Fibroblast of peridontal ligament (primary cell): ENCODE data around the gene HGF.
"Not testable (repeated sequence)": the region's sequence is repeated elsewhere in the genome, so short reads cannot be mapped to it uniquely, and the experiment has no call there.

Experiments used
- DNase-seq: peaks from one replicate; pipeline ENCODE4 v3.0.0-alpha.2; 2010; ENCODE audit errors: extremely low read depth

Gene HGF

DNA sequence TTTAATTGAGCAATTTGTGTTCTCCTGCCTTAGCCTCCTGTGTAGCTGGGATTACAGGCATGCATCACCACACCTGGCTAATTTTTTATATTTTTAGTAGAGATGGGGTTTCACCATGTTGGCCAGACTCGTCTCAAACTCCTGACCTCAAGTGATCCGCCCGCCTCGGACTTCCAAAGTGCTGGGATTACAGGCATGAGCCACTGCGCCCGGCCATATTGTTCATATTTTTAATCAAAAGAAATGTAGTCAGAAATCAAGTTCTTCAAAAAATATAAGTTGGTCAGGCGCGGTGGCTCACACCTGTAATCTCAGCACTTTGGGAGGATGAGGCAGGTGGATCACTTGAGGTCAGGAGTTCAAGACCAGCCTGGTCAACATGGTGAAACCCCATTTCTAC is 47.6 kb downstream of the HGF start:
- DNase-seq = not testable (repeated sequence)

DNA sequence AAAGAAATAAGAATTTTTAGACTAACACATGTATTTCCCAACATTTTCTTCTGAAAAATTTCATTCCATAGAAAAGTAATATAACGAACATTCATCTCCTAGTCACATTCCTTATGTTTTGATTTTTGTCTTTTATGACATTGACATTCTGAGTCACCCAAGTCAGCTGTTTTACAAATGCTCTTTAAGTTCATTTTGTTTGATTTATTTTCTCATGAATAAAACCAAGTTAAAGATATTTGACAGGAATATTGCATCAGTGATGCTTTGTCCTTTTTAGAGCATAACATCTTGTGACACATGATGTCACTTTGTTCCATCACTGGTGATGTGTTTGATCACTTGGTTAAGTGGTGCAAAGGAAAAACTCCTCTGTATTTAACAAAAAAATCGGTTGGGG is 48.4 kb downstream of the HGF start:
- peak; percentile 27 for DNase-seq

DNA sequence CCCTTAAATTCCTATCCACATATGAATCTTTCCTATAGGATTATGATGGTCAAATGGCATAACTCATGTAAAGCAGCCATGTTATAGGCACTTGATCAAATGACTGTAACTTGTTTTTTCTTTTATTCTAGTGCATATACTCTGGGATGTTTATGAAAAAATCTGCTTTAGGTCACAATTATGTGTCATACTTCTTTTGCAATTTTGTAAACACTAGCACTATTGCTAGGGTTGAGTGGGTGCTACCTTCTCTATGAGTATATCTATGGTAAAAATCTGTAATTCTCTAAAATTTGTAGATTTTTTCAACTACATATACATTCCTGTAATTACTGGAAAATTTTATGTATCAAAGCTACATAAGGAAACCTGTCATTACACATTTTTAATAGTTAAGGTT is 50.0 kb downstream of the HGF start:
- DNase-seq = peak; percentile 39

DNA sequence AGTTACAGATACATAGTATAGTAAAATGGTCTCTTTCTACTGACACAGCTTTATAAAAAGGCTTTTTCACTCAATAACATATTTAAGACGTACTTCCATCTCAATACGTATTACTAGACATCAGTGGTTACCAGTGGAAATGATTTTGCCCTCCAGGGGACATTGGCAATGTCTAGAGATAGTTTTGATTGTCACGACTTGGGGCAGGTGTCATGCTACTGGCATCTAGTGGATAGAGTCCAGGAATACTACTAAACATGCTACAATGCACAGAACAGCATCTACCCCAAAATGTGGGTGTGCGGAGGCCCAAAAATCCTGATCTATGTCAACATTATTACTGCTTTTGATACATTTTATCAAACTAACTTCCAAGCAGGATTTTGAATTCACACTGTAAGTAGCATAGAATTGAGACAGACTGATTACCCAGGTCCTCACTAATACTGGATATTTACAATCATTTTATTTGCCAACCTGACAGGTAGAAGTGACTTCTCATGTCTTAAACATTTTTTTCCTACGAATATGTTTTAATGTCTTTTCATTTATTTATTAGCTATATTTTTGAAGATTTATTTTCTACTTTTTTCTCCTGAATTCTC is 53.8 kb downstream of the HGF start:
- DNase-seq = peak; percentile 69

GRCh38 chr7:81714306-81714705 is 55.5 kb downstream of the HGF start:
- no peak for DNase-seq

- DNase-seq = no peak
Observed at GRCh38 chr7:81710751-81711150, 59.1 kb downstream of the HGF start.

DNA sequence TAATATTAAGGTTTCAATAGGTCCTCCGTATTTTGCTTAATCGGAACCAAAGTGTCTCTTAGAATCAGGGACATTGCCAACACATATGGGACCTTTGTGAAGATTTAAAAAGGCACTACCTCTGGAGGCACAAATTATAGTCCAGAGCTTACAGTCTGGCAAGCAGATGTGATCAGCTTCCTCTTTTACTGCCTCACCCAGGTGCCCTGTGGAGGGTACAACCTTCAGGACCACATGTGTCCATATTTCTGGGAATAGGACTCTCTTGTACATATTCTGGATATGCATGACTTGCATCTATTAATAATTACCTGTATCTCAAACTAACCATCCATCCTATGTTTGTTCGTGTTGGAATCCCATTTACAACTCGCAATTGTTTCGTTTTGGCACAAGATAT is 60.0 kb downstream of the HGF start:
- no peak for DNase-seq

DNA sequence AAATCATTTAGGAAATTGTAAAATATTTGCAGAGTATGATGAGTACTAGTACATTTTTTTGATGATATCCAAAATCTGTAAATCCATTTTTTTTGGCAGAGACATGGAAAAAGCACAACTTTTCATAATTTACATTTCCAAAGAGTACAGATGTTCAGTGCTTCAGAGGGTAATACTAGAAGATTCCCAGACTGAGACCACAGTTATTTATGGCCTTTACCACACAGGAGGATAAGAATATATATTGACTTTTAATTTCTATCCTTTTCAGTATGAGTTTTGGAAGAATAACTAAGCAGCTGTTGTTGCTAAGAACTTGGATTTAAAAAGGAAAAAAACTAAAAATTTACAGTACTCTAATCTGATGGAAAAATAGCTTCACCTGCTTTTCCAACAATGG is 61.9 kb downstream of the HGF start:
- DNase-seq = no peak

GRCh38 chr7:81707196-81707595 is 62.7 kb downstream of the HGF start:
- DNase-seq = no peak

DNA sequence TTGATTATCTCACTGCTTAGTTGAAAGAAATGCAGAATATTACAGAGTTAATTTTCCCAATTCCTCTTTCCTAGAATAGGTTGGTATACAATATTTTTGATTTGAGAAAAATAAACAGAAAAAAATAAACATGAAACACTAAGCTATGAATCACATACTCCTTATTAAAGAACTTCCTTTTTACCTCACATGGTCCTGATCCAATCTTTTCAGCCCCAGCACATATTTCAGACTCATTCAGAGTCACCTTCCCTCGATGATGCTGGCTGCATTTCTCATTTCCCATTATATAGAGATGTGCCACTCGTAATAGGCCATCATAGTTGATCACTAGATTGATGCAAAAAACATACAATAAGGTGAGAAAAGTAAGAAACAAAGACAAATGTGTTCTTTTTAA is 64.6 kb downstream of the HGF start:
- DNase-seq = no peak

DNA sequence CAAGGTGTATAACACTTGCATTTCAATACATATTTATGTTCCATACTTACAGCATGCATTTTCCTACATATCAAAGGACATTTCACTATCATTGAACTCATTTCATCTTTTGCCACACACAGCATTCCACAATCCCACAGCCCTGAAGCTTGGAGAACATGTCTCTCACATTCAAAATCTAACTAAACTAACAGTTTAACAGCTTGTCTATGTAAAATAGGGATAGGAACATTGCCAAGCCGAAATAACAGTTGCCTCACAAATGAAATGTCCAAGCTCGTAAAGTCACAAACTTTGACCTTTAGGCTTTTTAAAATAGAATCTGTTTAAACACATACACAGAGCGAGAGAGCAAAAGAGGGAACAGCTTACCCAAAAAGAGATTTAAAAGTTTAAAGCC is 65.3 kb downstream of the HGF start:
- DNase-seq = no peak

GRCh38 chr7:81698965-81699364 is 70.9 kb downstream of the HGF start:
- no peak for DNase-seq

- DNase-seq = no peak
Observed at GRCh38 chr7:81694711-81695110, 75.1 kb downstream of the HGF start.

DNA sequence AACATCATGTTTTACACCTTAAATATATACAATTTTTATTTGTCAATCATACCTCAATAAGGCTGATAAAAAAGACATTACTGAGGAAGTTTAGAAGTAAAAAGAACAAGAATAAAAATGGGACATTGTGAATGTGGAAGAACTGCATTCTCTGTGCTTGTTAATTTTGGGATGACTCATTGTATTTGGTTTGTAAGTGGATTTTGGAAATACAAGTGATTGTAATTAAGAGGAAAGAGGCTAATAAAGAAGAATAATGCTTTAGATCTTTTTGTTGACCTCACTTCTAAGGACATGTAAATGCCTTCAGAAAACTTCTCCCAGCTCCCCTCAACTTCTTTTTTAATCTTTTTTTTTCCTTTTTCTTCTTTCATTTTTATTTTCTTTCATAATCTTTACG is 76.0 kb downstream of the HGF start:
- no peak for DNase-seq

GRCh38 chr7:81693080-81693479 is 76.8 kb downstream of the HGF start:
- DNase-seq = no peak

GRCh38 chr7:81692146-81692905 is 77.5 kb downstream of the HGF start:
- DNase-seq = peak; percentile 44

GRCh38 chr7:81691199-81691821 is 78.5 kb downstream of the HGF start:
- DNase-seq = no peak

DNA sequence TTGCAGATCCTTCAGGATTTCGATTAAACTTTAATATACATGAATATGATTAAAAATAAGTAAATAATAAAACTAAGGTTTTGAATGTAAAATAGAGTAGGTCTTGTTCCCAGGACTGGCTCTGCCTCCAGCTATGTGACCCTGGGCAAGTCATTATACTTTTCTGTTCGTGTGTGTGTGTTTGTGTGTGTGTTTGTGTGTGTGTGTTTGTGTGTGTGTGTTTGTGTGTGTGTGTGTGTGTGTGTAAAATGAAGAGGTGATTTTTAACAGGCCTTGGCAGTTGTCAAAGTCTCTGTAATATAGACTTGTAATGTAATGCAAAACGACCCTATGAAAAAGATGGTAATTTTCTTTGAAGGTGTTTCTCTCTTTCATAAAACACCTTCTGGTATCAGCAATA is 79.2 kb downstream of the HGF start:
- DNase-seq = no peak

- no peak for DNase-seq
Observed at GRCh38 chr7:81690251-81690650, 79.6 kb downstream of the HGF start.

GRCh38 chr7:81688622-81689411 is 81.0 kb downstream of the HGF start:
- no peak for DNase-seq

- DNase-seq = peak; percentile 69
Observed at GRCh38 chr7:81687062-81687461, 82.8 kb downstream of the HGF start.

DNA sequence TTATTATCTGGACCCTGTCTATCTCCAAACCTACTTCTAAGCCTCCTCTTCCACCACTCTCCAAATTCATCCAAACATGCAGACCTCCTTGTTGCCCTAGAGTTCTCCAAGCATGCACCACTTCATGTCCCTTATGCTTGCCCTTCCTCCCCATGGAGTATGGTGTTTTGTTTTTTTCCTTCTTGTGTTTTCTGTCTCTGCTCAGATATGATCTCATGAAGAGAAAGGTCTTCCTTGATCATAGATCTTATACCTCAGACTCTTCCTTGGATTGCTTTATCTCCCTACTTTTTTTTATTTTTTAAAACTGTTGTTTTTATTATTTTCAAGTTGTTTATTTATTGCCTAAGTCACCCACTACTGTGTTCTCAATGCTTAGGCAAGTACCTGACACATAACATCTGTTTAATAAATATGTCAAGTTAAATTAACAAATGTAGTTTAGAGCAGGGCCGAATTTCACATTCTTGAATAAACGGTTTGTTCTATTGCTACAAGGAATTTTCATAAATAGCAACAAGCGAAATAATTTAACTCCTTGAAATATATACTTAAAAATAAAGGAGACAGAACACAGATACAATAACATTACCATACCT is 84.5 kb downstream of the HGF start:
- no peak for DNase-seq
